Measurements from ENCODE around the gene FTO.
A peak's percentile ranks its signal among the peaks of the same experiment; 100 is the strongest.

FTO gene

DNA sequence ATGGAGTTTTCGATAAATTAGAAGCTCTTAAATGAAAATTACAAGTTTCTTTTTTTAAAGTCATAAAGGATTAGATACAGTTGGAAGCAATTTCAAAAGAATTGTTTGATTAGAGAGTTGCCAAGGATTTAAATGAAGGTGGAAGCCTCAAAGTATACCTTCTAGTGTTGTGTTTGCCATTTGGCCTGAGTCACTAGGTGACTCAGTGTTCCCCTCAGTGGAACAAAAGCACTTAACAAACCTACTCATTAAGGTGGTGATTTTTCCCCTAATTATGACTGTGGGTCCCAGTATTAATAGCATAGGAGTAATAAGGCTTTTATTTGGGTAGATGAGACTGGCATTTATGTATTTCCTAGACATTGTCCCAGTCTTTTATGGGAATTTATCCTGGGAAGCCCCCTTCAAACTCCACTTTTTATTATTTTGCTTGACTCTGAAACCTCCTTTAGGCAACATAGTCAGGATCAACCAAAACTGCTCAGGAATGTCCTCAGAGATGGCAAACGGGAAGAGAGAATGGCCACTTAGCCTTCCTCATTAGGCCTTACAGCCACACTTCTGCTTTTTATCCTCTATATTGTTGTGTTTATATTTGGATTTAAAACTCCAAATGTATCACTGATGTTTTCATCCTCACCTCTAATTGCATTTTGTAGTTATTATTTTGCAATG, 161.0 kb downstream of the FTO start:
- Histone ChIP-seq H3K9me3 (ENCODE audit: control insufficient read depth, insufficient read depth, low read depth, low read length) (no peaks in the 10 kb centered on the region), H3K4me3 (ENCODE audit: low read depth, low read length) (no peak overlapping the region), H3K36me3 (ENCODE audit: control insufficient read depth, insufficient read depth, low read length) (no peaks in the 10 kb centered on the region), H3K27me3 (ENCODE audit: control insufficient read depth, insufficient read depth, low read length) (no peaks in the 10 kb centered on the region), H3K9ac (ENCODE audit: low read length) (peak overlapping the region; percentile 27), H3K27ac (ENCODE audit: low read depth, low read length) (peak overlapping the region; percentile 78), H3K4me1 (ENCODE audit: control insufficient read depth, insufficient read depth, low read length) (peaks cover 29% of the 10 kb centered on the region)

DNA sequence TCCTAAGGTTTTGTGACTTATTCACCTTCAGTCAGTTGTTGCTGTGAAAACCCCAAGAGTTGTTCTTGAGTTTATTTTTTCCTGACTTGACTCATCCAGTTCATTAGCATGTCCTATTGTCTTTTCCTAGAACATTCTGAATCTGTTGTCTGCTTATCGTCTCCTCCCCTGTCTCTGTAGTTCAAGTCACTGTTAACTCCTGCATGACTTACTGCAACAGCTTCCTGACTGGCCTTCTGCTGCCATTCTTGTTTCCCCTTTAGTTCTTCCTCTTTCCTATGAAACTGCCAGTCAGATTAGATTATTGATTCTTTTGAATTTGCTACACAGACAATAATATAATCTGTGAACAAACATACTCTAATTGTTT, 161.5 kb downstream of the FTO start:
- Histone ChIP-seq H3K4me3 (ENCODE audit: low read depth, low read length) (no peak overlapping the region), H3K27ac (ENCODE audit: low read depth, low read length) (peak overlapping the region; percentile 78), H3K27me3 (ENCODE audit: control insufficient read depth, insufficient read depth, low read length) (no peaks in the 10 kb centered on the region), H3K9ac (ENCODE audit: low read length) (peak overlapping the region; percentile 27), H3K9me3 (ENCODE audit: control insufficient read depth, insufficient read depth, low read depth, low read length) (peaks cover 4% of the 10 kb centered on the region; the same call in 1 of the 2 replicates), H3K4me1 (ENCODE audit: control insufficient read depth, insufficient read depth, low read length) (peaks cover 29% of the 10 kb centered on the region), H3K36me3 (ENCODE audit: control insufficient read depth, insufficient read depth, low read length) (no peaks in the 10 kb centered on the region)

DNA sequence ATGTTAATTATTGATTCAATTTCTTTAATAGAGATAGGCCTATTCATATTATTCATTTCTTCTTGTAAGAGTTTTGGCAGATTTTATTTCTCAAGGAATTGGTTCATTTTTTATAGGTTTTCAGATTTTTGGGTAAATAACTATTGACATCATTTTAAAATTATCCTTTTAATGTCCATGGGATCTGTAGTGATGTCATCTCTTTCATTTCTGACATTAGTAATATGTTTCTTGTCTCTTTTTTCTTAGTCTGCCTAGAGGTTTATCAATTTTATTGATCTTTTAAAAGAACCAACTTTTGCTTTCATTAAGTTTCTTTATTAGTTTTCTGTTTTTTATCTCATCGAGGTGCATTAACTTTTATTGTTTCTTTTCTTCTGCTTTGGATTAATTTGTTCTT, 162.6 kb downstream of the FTO start:
- peaks cover 9% of the 10 kb centered on the region; the same call in 1 of the 2 replicates for H3K9me3 ChIP-seq (ENCODE audit: control insufficient read depth, insufficient read depth, low read depth, low read length)
- no peak overlapping the region for H3K4me3 ChIP-seq (ENCODE audit: low read depth, low read length)
- peaks cover 29% of the 10 kb centered on the region for H3K4me1 ChIP-seq (ENCODE audit: control insufficient read depth, insufficient read depth, low read length)
- no peaks in the 10 kb centered on the region for H3K36me3 ChIP-seq (ENCODE audit: control insufficient read depth, insufficient read depth, low read length)
- 0 out of 2 replicates have a peak overlapping the region, but pooled peaks have one; percentile 78 for H3K27ac ChIP-seq (ENCODE audit: low read depth, low read length)
- H3K27me3 ChIP-seq (ENCODE audit: control insufficient read depth, insufficient read depth, low read length) = no peaks in the 10 kb centered on the region
- no peak overlapping the region for H3K9ac ChIP-seq (ENCODE audit: low read length)

DNA sequence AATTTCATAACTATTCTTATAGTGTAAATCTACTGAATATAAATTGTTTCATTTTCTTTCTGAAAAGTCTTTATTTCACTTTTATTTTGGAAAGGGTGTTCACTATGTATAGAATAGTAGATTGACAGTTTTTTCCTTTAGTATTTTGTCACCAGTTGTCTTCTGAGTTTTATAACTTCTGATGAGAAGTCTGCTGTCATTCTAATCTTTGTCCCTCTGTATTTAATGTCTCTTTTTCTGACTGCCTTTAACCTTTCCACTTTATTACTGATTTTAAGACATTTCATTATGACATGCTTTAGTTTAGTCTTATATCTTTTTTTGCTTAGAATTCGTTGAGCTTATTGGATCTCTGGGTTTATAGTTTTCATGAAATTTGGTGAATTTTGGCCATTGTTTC, 166.9 kb downstream of the FTO start:
- Histone ChIP-seq H3K4me3 (ENCODE audit: low read depth, low read length) (no peak overlapping the region), H3K27ac (ENCODE audit: low read depth, low read length) (no peak overlapping the region), H3K4me1 (ENCODE audit: control insufficient read depth, insufficient read depth, low read length) (peaks cover 5% of the 10 kb centered on the region), H3K36me3 (ENCODE audit: control insufficient read depth, insufficient read depth, low read length) (0 out of 2 replicates have a peak, but pooled peaks cover 4% of the 10 kb centered on the region), H3K9ac (ENCODE audit: low read length) (no peak overlapping the region), H3K9me3 (ENCODE audit: control insufficient read depth, insufficient read depth, low read depth, low read length) (peaks cover 9% of the 10 kb centered on the region; the same call in 1 of the 2 replicates), H3K27me3 (ENCODE audit: control insufficient read depth, insufficient read depth, low read length) (no peaks in the 10 kb centered on the region)

DNA sequence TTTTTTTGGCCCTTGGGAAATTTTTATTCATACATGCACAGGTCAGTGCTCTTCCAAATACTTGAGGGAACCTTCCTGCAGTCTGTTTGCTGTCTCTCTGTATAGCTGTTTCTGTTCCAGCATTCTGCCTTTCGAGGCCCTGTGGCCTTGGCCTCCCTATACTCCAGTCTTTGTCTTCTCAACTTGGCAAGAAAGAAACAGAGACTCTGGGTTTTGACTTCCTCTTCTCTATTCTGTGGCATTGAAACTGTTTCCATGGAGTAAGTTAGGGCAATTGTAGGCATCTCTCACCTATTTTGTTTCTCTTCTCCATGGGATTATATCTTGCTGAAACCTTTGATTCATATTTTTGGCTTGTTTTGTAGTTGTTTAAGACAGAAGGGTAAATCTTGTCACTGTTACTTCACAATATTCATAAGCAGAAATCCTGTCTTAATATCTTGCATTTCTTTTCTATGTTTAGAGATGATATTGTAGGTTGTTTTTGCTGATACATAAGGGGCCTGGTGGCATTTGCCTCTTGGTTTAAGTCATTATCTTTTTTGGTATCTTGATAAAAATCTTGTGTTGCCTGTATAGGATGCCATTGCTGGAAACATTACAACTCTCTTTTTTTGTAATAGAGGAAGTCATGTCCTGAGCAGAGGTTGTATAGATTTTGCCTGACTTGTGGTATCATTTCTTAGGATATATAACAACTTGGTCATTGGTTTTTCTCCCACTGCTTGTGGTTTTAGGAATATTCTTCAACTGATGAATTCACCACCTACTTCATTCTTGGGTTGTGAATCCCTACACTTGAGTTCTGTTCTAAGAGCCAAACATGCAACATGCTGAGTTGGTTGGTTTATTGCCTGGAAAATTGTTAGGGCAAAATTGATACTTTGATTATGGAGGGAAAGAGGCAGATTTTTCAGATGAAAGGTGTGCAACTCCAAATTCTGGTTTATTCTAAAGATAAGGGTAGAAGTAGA, 168.6 kb downstream of the FTO start:
- 0 out of 2 replicates have a peak, but pooled peaks cover 4% of the 10 kb centered on the region for H3K36me3 ChIP-seq (ENCODE audit: control insufficient read depth, insufficient read depth, low read length)
- H3K27me3 ChIP-seq (ENCODE audit: control insufficient read depth, insufficient read depth, low read length) = no peaks in the 10 kb centered on the region
- H3K4me3 ChIP-seq (ENCODE audit: low read depth, low read length) = no peak overlapping the region
- peaks cover 9% of the 10 kb centered on the region; the same call in 1 of the 2 replicates for H3K9me3 ChIP-seq (ENCODE audit: control insufficient read depth, insufficient read depth, low read depth, low read length)
- no peak overlapping the region for H3K27ac ChIP-seq (ENCODE audit: low read depth, low read length)
- no peaks in the 10 kb centered on the region for H3K4me1 ChIP-seq (ENCODE audit: control insufficient read depth, insufficient read depth, low read length)
- H3K9ac ChIP-seq (ENCODE audit: low read length) = no peak overlapping the region

DNA sequence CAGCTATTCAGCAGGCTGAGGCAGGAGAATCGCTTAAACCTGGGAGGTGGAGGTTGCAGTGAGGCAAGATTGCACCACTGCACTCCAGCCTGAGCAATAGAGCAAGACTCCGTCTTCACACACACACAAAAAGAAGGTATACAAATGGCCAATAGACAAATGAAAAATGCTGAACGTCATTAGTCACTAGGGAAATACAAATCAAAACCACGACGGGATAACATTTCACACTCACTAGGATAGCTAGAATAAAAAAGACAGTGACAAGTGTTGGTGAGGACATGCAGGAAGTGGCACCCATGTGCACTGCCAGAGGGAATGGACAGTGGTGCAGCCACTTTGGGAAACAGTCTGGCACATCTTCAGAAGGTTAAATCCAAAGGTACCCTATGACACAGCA, 172.9 kb downstream of the FTO start:
- Histone ChIP-seq H3K27ac (ENCODE audit: low read depth, low read length) (no peak overlapping the region), H3K36me3 (ENCODE audit: control insufficient read depth, insufficient read depth, low read length) (peaks cover 10% of the 10 kb centered on the region), H3K4me1 (ENCODE audit: control insufficient read depth, insufficient read depth, low read length) (no peaks in the 10 kb centered on the region), H3K9me3 (ENCODE audit: control insufficient read depth, insufficient read depth, low read depth, low read length) (no peaks in the 10 kb centered on the region), H3K27me3 (ENCODE audit: control insufficient read depth, insufficient read depth, low read length) (no peaks in the 10 kb centered on the region), H3K4me3 (ENCODE audit: low read depth, low read length) (no peak overlapping the region), H3K9ac (ENCODE audit: low read length) (no peak overlapping the region)

DNA sequence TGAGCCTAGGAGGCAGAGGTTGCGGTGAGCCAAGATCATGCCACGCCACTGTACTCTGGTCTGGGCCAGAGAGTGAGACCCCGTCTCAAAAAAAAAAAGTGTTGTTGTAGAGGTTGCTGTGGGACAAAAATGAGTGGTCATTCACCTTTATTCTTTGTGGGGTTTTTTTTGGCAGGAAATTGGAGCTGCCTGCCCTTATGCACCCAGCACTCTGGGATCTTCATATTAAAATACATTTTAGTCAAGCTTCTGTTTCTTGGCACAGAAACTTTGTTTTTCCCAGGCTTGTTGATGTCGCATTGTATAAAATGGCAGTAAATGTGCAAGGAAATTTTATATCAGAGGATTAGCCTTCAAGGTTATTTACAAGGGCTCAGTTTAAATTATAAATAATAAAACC, 174.3 kb downstream of the FTO start:
- no peak overlapping the region for H3K4me3 ChIP-seq (ENCODE audit: low read depth, low read length)
- peaks cover 10% of the 10 kb centered on the region for H3K36me3 ChIP-seq (ENCODE audit: control insufficient read depth, insufficient read depth, low read length)
- H3K9me3 ChIP-seq (ENCODE audit: control insufficient read depth, insufficient read depth, low read depth, low read length) = no peaks in the 10 kb centered on the region
- no peaks in the 10 kb centered on the region for H3K4me1 ChIP-seq (ENCODE audit: control insufficient read depth, insufficient read depth, low read length)
- H3K27ac ChIP-seq (ENCODE audit: low read depth, low read length) = no peak overlapping the region
- no peaks in the 10 kb centered on the region for H3K27me3 ChIP-seq (ENCODE audit: control insufficient read depth, insufficient read depth, low read length)
- H3K9ac ChIP-seq (ENCODE audit: low read length) = no peak overlapping the region

DNA sequence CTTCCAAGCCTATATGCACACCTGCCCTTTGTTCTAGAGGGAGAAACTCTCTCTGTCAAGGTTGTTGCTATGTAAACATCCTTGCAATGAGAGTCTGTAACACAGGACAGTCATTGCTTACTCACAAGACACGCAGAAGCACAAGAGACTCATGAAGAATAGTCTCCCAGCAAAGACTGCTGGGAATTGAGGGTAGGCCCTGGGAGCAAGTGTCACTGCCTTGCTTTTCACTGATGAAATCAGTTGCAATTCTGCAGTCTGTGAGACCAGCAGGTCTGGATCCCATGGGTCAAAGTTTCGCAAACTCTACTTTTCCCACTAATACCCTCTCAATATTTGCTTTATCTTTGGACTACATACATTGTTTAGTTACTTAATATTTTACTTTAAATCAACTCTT, 177.4 kb downstream of the FTO start:
- no peaks in the 10 kb centered on the region for H3K9me3 ChIP-seq (ENCODE audit: control insufficient read depth, insufficient read depth, low read depth, low read length)
- H3K27ac ChIP-seq (ENCODE audit: low read depth, low read length) = no peak overlapping the region
- peaks cover 5% of the 10 kb centered on the region for H3K36me3 ChIP-seq (ENCODE audit: control insufficient read depth, insufficient read depth, low read length)
- no peaks in the 10 kb centered on the region for H3K27me3 ChIP-seq (ENCODE audit: control insufficient read depth, insufficient read depth, low read length)
- no peak overlapping the region for H3K4me3 ChIP-seq (ENCODE audit: low read depth, low read length)
- no peaks in the 10 kb centered on the region for H3K4me1 ChIP-seq (ENCODE audit: control insufficient read depth, insufficient read depth, low read length)
- H3K9ac ChIP-seq (ENCODE audit: low read length) = no peak overlapping the region

DNA sequence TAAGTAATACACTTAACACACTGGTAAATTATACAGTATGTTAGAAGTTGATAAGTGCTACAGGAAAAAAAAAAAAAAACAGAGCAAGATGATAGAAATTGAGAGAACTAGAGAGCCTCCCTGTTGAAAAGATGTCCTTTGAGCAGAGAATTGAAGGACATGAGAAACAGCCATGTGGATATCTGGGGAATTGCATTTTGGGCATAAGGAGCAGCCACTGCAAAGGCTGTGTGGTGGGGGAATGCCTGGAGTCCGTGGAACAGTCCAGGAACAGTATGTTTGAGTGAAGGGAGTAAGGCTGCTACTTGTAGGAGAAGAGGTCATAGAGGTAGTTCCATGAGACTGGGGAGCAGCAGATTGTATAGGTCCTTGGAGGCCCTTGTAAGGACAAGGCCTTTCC, 178.4 kb downstream of the FTO start:
- Histone ChIP-seq H3K9ac (ENCODE audit: low read length) (no peak overlapping the region), H3K27me3 (ENCODE audit: control insufficient read depth, insufficient read depth, low read length) (no peaks in the 10 kb centered on the region), H3K9me3 (ENCODE audit: control insufficient read depth, insufficient read depth, low read depth, low read length) (no peaks in the 10 kb centered on the region), H3K4me3 (ENCODE audit: low read depth, low read length) (no peak overlapping the region), H3K36me3 (ENCODE audit: control insufficient read depth, insufficient read depth, low read length) (peaks cover 5% of the 10 kb centered on the region), H3K4me1 (ENCODE audit: control insufficient read depth, insufficient read depth, low read length) (no peaks in the 10 kb centered on the region), H3K27ac (ENCODE audit: low read depth, low read length) (no peak overlapping the region)

DNA sequence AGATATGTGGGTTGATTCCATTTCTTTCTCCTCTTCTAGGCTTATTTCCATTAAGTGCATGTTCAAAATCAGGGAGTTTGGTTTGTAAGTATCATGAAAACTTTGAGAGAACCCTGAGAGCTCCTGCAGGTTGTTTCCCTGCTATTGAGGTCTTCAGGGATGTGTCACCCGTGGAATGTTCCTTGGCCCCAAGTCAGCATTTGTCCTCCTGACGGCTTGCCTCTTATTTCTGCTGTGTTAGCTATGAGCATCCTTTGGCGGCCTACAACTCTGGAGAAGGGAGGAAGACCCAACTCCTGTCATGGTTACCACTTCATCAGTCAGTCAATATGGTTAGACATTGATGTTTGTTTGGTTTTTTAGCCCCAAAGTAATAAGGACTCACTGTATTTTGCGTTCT, 180.8 kb downstream of the FTO start:
- H3K27me3 ChIP-seq (ENCODE audit: control insufficient read depth, insufficient read depth, low read length) = no peaks in the 10 kb centered on the region
- peaks cover 5% of the 10 kb centered on the region for H3K36me3 ChIP-seq (ENCODE audit: control insufficient read depth, insufficient read depth, low read length)
- no peaks in the 10 kb centered on the region for H3K9me3 ChIP-seq (ENCODE audit: control insufficient read depth, insufficient read depth, low read depth, low read length)
- H3K4me3 ChIP-seq (ENCODE audit: low read depth, low read length) = no peak overlapping the region
- no peaks in the 10 kb centered on the region for H3K4me1 ChIP-seq (ENCODE audit: control insufficient read depth, insufficient read depth, low read length)
- H3K9ac ChIP-seq (ENCODE audit: low read length) = no peak overlapping the region
- no peak overlapping the region for H3K27ac ChIP-seq (ENCODE audit: low read depth, low read length)

All from HUES6 (cell line).